Peyer's patch (tissue), 4 donors: ENCODE results near the gene PCDH1.

ENCODE experiments used
- CTCF ChIP-seq, 6 experiments: fragments of 450-650 bp in 4 of 6; fragments of 200-600 bp in 2 of 6; sonication (generic) in 1 of 6; IDR thresholded peaks; one replicate each; pipeline ENCODE4 v1.5.1; 2017 to 2019; ENCODE audit warnings: antibody characterized with exemption in 6 of 6, mild to moderate bottlenecking in 3 of 6, moderate library complexity in 1 of 6
- POLR2A ChIP-seq, 2 donors: fragments of 450-650 bp; IDR thresholded peaks; one replicate each; pipeline ENCODE4 v1.5.1; 2017; ENCODE audit warnings: antibody characterized with exemption in 2 of 2, mild to moderate bottlenecking in 2 of 2, moderate library complexity in 2 of 2

GRCh38 chr5:141879941-141880738 is 1.9 kb upstream of the PCDH1 start:
- no peak for TF ChIP-seq CTCF (IDR thresholded peaks at IDR 0.05)
- no peak for TF ChIP-seq POLR2A (IDR thresholded peaks at IDR 0.05)
